GM19025 (cell line): ENCODE measurements around the gene SIK1.
"Not testable (repeated sequence)": the region's sequence is repeated elsewhere in the genome, so short reads cannot be mapped to it uniquely, and the experiment has no call there.

Experiments used
- ATAC-seq: cut with Tn5 transposase; IDR thresholded peaks from one replicate; pipeline ENCODE4 v1.9.1; 2021; ENCODE audit warnings: mild to moderate bottlenecking, low read depth, moderate library complexity; ENCODE audit not compliant: unreplicated experiment

Gene SIK1

DNA sequence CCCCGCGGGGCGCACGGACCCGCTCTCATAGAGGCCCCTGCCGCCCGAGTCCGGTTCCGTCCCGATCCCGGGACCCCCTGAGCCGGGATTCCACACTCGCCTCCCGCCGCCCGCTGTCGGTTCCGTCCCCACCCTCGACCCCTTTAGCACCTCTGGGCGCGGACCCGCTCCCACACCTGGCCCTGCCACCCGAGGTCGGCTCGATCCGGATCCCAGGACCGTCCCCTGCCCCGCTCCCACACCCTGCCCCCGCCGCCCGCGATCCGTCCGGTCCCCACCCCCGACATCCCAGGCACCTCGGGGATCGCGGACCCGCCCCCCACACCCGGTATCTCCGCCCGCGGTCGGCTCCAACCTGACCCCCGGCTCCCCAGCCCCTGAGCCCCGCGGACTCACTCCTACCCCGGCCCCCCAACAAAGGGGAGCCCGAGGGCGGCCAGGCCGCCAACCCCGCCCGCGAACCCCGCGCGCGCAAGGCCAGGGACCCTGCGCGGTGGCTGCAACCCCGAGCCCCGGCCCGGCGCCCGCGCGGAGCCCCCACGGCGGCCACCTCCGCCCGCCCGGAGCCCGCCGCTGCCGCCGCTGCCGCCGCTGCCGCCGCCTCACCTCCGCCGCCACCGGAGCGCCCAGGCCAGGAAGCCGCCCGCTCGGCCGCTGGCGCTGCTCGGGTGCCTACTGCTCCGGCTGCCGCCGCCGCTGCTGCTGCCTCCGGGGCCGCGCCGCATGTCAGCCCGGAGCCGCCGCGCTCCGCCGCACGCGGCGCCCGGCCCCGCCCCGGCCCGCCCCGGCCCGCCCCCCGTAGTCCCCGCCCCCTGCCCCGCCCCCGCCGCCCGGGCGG, at the start of gene SIK1:
SIK1 (minus strand) TSS at position 728 of the 838 bp plus-strand sequence. CDS start 953 bp downstream, outside the sequence.
- peak; percentile 5 for ATAC-seq

DNA sequence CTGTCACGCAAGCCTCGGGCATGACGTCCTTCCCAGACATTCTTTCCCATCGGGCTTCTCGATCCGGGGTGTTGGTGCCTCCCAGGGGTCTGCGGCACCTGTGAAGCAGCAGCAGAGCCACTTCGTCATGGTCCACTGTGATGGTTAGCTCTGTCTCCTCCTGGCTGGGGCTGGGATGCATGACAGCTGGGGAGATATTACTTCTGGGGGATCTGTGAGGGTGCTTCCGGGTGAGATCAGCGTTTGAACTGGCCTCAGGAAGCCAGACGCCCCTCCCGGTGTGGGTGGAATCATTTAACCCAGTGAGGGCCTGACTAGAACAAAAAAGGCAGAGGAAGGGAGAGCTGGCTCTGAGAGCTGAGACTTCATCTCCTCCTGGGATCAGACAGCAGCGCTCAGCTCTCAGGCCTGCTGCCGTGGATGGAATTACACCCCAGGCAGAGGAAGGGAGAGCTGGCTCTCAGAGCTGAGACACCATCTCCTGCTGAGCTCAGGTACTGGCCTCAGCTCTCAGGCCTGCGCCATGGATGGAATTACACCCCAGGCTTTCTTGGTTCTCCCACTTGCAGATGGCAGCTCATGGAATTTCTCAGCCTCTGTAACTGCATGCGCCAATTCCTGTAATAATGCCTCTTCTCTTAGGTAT, 44.8 kb upstream of the SIK1 start:
- ATAC-seq: not testable (repeated sequence)

DNA sequence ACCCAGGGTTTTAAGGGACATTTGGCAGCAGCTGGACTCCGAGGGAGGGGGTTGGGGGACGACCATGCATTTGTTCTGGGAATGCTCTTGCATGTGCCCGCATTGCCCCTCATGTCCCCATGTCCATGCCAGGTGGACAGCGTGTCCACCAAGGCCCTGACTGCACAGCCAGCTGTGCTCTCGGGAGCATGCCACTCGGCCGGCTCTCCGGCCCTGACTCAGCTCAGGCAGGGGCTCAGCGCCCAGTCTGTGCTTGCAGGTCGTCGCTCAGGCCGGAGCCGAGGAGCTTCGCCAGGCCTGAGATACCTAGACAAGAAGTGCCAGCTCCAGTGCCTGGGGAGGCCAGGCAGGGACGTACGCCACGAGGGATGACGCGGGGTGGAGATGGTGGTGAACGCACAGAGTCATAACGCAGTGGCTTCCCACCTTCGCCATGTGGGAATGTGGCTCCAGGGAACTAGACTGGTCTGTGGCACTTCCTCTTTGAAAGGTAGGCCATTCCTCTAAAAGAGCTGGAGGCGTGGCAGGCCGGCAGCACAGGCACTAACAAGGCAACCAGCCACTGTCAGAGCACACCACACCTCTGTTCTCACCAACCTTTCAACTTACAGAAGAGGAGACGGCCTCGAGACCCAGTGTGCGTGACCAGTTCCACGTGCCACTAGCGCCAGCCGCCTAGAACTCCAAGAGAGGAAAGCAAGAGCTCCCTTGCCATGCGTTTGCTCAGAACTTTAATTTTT, 43.0 kb upstream of the SIK1 start:
- ATAC-seq: not testable (repeated sequence)

DNA sequence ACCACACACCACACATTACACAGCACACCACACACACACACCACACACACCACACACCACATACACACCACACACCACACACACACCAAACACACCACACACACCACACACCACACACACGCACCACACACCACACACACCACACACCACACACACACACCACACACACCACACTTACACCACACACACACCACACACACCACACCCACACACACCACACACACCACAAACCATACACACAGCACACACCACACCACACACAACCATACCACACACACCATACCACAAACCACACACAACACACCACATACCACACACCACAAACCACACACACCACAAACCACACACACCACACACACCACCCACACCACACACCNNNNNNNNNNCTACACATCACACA, 40.9 kb upstream of the SIK1 start:
- no peak for ATAC-seq

DNA sequence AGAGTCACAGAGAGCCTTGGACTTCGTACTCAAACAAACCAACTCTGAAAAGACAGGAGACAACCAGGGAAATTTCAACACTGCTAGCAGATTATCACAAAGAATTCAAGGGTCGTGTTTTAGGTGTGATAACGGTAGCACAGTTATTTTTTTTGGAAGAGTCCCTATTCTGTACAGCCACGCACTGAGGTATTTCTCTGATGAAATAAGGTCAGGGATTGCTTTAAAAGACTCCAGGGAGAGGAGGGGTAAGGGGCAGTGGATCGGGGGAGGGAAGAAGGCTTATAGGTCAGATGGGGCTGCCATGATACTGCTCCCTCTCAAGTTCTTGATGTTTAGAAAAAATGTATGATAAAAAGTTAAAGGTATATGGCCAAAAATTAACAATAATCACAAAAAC, 38.2 kb upstream of the SIK1 start:
- not testable (repeated sequence) for ATAC-seq

DNA sequence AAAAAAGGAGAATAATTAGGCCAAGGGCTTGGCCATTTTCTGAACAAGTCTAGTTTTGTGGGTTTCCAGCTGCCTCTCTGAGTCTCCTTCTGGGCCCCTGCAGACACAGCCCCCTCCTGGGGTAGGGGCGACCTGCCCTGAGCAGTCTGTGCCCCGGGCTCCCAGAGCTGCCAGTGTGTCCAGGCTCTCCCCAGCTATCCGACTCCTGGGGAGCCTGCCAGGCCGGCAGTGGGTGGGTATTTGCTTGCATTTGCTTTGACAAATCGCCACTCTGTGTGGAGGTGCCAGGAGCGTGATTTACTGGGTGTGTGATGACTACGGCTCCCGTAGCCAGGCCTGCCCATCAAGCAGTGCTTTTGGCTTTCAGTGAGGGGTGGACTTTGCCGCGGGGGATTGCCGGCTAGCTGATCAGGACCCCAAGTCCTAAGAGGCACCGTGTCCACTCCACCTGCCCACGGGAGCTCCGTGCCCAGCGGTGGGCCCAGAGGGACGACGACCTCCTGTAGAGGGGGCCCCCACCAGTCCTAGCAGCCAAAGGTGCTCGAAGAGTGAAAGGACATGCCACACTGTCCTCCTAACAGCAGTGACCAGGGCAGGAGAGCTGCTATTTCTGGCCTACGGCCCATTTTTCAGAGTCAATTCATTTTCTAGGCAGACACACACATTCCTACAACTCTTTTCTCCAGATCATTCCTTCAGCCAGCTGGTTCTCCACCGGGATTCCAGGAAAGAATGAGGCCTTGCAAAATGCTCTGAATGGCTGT, 36.7 kb upstream of the SIK1 start:
- not testable (repeated sequence) for ATAC-seq

DNA sequence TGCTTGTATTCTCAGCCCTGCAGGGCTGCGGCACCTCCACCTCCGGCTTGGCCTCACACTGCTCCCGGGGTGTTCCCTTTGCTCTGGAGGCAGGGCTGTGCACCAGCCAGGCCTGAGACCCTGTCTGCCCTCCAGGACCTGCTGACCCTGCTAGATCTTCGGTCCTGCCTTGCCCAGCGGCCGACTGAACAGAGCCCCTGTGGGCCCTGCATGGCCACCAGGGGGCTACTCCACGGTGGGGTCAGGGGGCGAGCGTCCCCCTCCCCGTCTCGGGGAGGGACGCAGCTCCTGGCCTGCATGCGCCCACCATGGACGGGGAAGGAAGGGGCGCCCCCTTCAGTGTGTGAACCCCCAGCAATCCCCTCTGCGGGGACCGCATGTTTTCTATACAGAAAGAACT, 36.0 kb upstream of the SIK1 start:
- not testable (repeated sequence) for ATAC-seq

DNA sequence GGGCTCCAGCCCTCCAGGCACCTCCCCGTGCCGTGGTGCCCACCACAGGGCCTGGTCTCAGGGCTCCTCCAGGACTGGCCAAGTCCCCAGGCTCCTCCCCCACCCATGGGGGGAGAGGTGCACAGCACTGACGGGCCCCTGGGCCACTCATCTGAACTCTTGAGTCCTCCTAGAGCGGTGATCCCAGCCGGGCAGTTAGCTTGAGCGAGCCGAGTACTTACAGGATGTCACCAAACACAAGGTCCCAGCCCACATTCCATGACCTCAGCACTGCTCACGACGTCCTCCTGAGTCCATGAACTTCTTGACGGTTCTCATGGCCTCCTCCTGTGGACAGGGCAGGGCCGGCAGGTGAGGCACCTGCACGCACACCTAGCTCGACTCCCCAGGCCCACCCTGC, 33.5 kb upstream of the SIK1 start:
- ATAC-seq: not testable (repeated sequence)

DNA sequence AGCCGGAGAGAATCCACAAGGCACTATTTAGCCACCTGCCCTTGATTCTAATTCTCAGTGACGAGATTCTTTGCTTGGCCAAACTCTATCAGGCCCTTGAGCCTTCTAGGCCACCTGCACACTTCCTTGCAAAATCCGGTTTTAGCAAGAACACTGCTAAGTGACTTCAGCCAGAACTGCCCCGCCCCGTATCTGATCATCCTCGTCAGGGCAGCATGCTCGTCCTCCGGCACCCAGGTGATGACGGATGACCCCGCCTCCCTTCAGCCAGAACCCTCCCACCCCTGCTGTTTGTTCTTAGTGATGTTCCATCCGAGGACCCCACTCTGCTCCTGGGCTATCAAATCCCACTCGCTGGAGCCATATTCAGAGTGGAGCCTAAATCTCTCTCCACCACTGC, 32.1 kb upstream of the SIK1 start:
- ATAC-seq: not testable (repeated sequence)

DNA sequence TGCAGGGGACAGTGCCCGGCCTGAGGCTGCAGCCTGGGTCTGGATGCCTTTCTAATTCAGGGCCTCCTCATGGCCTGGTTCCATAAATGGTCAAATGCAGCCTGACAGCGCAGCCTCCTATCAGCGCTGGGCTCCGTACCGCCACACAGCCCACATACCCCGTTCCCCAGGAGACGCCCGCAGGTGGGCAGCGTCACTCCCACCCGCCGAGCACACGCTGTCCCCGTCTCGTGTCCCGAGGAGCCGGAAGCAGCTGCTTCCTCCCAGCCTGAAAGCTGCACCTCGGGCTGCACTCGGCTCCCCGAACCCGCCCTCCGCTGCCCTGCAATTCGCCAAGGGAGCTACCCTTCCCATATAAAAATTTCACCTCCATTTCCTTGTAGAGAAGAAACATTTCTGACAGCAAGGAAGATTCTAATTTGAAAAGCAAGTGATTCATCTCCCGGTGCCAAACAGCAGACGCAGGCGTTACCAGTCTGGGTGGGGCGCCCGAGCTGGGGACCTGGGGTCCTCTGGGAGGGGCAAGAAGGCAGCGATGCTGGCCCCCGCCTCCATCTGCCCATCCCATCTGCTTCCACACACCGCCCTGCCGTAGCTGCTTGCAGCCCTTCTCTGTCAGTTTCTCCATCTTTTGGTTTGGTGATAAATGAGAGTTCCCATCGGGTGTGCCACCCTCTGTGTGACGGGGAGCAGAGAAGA, 29.8 kb upstream of the SIK1 start:
- ATAC-seq: not testable (repeated sequence)

DNA sequence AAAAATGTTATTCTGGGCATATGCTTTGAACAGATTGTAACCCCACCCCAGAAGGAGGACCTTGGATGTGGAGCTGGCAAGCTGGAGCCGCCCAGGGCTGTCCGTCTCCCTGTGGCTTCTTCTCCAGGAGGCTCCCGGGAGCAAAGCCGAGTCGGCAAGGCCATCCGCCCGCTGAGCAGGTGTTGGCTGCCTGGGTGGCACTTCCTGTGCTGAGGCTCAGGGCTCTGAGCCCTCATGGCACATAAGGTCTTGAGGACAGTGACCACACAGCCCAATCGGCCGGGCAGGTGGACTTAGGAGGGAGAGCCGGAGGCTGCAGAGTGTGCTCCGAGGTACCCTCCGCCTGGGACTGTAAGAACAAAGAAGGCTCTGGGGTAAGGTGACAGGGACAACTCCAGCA, 28.8 kb upstream of the SIK1 start:
- not testable (repeated sequence) for ATAC-seq

DNA sequence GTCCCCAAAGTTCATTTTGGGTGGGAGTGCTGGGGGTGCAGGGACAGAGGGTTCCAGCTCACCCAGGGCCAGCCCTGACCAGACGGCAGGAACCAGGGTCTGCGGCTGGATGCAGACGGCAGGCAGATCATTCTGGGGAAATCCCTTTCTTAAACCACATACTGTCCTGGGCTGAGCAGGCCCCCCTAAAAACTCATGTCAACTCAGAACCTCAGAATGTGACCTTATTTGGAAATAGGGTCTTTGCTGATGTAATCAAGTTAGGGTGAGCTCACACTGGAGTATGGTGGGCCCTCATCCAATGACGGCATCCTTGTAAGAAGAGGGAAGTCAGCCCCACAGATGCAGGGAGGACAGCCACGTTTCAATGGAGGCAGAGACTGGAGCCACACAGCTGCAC, 27.2 kb upstream of the SIK1 start:
- not testable (repeated sequence) for ATAC-seq

DNA sequence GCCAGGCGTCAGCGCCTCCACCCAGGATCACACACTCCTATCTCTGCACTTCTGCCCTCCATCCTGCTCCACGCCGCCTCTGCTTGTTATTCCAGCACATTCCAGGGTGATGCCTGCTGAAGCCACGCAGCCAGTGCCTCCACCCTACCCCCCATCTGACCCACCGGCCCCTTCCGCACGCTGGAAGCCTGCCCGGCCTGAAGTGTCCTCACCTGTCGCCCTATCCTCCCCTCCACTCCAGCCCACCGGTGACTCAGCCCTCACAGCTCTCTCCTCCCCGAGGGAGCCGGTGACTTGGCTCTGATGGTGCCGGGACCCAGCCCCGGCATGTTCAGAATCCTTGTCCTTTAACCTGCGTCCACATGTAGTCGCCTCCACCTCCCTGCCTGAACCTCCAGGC, 24.9 kb upstream of the SIK1 start:
- ATAC-seq: not testable (repeated sequence)

DNA sequence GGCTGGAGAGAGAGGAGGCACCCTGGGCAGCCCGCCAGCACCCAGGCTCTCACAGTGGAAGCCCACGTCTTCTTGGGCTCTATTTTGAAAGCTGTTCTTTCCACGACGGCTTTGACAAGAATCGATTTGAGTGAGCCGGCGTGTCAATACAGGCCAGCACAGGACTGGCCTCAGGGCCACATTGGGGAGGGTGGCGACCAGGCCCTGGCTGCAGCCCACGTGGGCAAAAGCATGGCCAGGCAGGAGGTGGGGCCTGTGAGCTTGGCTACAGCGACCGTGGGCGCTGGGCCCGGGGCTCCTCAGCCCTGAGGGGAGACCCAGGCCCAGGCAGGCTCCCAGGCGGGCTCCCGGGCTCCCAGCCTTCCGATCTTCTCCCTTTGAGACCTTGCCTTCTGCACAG, 23.4 kb upstream of the SIK1 start:
- ATAC-seq: not testable (repeated sequence)

DNA sequence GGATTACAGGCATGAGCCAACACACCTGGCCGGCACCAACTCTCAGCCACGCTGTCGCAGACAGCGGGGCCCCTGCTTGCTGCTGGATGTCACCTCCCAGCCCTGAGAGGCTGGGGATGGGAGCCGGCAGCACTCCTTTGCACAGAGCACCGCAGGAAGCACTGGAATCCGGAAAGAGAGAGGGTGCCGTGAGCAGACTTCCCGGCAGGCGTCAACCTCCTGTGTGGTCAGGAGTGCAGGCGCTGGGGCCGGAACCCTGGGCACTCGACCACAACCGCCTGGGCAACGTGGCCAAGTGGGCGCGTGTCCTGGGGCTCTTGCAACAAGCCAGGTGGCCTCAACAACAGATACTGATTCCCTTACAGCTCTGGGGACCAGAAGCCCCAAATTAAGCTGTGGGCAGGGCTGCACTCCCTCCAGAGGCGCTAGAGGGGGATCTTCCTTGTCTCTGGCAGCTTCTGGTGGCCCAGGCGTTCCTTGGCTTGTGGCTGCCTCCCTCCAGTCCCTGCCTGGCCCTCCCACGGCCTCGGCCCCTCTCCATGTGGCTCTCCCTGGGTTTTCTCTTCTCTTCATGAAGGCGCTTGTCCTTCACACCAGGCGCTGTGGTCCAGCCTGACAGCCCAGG, 20.5 kb upstream of the SIK1 start:
- ATAC-seq: not testable (repeated sequence)

DNA sequence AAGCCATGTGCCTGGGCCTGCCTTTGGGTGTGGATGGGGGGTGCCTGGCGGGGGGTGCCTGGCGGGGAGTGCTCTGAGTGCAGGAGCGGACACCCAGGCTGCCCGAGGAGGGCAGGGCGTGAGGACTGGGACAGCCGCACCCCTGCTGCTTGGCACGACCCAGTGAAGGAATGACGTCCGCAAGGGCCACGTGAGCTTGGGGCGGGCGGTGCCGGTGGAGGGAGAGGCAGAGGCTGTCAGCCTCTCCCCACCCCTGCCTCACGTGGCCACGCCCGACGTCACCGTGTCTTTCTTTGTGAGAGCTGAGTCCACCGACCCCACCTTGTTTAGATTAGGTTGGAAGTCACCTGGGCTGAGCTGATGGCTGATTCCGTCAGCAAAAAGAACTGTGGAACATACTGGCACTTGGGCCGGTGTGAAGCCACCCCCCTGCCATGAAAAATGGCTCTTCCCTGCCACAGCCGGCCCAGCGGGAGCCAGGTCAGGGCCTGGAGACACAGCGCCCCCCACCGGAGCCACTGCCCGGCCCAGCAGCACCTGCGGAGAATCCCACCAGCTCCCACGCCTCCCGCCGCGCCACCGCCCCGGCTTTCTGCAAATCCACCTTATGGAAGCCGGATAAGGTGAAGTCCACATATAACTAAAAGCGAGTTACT, 19.5 kb upstream of the SIK1 start:
- not testable (repeated sequence) for ATAC-seq

DNA sequence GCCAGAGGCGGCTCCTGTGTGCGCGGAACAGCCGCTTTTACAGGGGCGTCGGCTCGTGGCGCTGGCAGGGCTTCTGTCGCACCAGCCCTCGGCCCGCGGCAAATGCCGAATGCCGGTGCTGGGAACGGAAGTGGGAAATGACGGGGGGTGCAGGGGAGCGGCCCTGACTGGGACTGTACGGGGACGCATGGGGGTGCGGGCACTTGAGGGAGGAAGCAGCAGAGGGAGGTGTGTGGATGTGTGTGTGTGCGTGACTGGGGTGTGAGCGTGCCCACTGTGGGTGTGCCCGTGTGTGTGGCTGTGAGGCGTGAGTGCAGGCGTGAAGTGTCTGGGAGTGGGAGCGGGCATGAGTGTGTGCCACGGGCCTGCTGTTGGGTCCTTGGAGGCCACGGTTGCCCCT, 17.6 kb upstream of the SIK1 start:
- not testable (repeated sequence) for ATAC-seq

DNA sequence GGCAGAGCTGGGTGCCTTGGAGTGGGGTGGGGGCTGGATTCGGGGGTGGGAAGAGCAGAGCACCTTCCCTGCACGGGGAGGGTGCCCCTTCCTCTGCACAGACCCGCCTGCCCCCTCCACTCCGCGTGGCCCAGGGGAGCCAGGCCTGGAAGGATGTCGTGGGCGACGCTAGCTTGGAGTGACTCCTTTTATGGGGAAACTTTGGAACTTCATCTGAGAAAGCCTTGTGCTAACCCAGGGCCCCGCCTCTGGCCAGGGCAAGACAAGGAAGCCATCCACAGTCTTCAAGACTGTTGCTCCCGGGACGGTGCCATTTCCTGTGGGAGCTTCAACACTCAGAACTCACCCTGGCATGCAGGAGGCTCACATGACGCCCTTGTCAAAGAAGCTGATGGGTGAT, 15.6 kb upstream of the SIK1 start:
- not testable (repeated sequence) for ATAC-seq
